H9 (cell line): ENCODE data around the gene ZGRF1. TPM values are rescaled to one million over a fixed set of nuclear protein-coding genes. Genes with fewer than 3 reads are reported as not detected.

Experiments
- DNase-seq: peaks from one replicate; pipeline ENCODE4 v3.0.0-alpha.2; 2017
- H2AFZ ChIP-seq: one replicate; pipeline ENCODE4 v1.6.1; 2013; ENCODE audit warnings: mild to moderate bottlenecking, low read length, control low read depth, moderate library complexity
- H2AK5ac ChIP-seq: 2 replicates; pipeline ENCODE4 v1.6.1; 2013; ENCODE audit warnings: low read length, control low read depth, mixed read lengths; ENCODE audit not compliant: insufficient read length
- H2BK120ac ChIP-seq: one replicate; pipeline ENCODE4 v1.6.1; 2013; ENCODE audit warnings: low read depth, mild to moderate bottlenecking, low read length, control low read depth, inconsistent platforms; ENCODE audit not compliant: poor library complexity, severe bottlenecking
- H2BK12ac ChIP-seq: 2 replicates; pipeline ENCODE4 v1.6.1; 2013; ENCODE audit warnings: low read length, control low read depth, mixed read lengths, low read depth; ENCODE audit not compliant: insufficient read length
- H2BK15ac ChIP-seq: 2 replicates; pipeline ENCODE4 v1.6.1; 2013; ENCODE audit warnings: low read depth, low read length, control low read depth
- H2BK20ac ChIP-seq: one replicate; pipeline ENCODE4 v1.6.1; 2013; ENCODE audit warnings: low read depth, mild to moderate bottlenecking, low read length, control low read depth, inconsistent platforms; ENCODE audit not compliant: poor library complexity, severe bottlenecking
- H2BK5ac ChIP-seq: 2 replicates; pipeline ENCODE4 v1.6.1; 2013; ENCODE audit warnings: low read length, control low read depth, mixed read lengths; ENCODE audit not compliant: insufficient read length
- H3K14ac ChIP-seq: 2 replicates; pipeline ENCODE4 v1.6.1; 2013; ENCODE audit warnings: low read length, control low read depth; ENCODE audit not compliant: insufficient read depth
- H3K18ac ChIP-seq: 2 replicates; pipeline ENCODE4 v1.6.1; 2013; ENCODE audit warnings: low read depth, mild to moderate bottlenecking, mixed read lengths, low read length, control low read depth; ENCODE audit not compliant: insufficient read length
- H3K23ac ChIP-seq: 2 replicates; pipeline ENCODE4 v1.6.1; 2013; ENCODE audit warnings: low read length, control low read depth, mixed read lengths, low read depth; ENCODE audit not compliant: insufficient read length
- H3K23me2 ChIP-seq: 2 replicates; pipeline ENCODE4 v1.6.1; 2013; ENCODE audit warnings: low read depth, mild to moderate bottlenecking, mixed read lengths, low read length, control low read depth; ENCODE audit not compliant: insufficient read length, poor library complexity, severe bottlenecking
- H3K27ac ChIP-seq: 2 replicates; pipeline ENCODE4 v1.5.1; 2013; ENCODE audit warnings: low read length, control low read depth, mixed read lengths, low read depth; ENCODE audit not compliant: insufficient read length
- H3K27me3 ChIP-seq: 2 replicates; pipeline ENCODE4 v1.6.1; 2013; ENCODE audit warnings: low read length, control low read depth, inconsistent platforms; ENCODE audit not compliant: insufficient read depth
- H3K4ac ChIP-seq: 2 replicates; pipeline ENCODE4 v1.6.1; 2013; ENCODE audit warnings: low read depth, mild to moderate bottlenecking, control low read depth, inconsistent platforms, low read length, moderate library complexity
- H3K4me1 ChIP-seq: 2 replicates; pipeline ENCODE4 v1.6.1; 2013; ENCODE audit warnings: low read length, control low read depth, inconsistent platforms; ENCODE audit not compliant: insufficient read depth
- H3K4me2 ChIP-seq: 2 replicates; pipeline ENCODE4 v1.6.1; 2013; ENCODE audit warnings: low read length, control low read depth, mixed read lengths; ENCODE audit not compliant: insufficient read length, insufficient read depth
- H3K56ac ChIP-seq: 2 replicates; pipeline ENCODE4 v1.6.1; 2013; ENCODE audit warnings: low read depth, mild to moderate bottlenecking, mixed read lengths, low read length, control low read depth; ENCODE audit not compliant: insufficient read length
- H3K79me1 ChIP-seq: 2 replicates; pipeline ENCODE4 v1.6.1; 2013; ENCODE audit warnings: low read depth, mild to moderate bottlenecking, moderate library complexity, low read length, control low read depth, inconsistent platforms; ENCODE audit not compliant: insufficient read depth, poor library complexity, severe bottlenecking
- H3K79me2 ChIP-seq: 2 replicates; pipeline ENCODE4 v1.6.1; 2013; ENCODE audit warnings: low read length, control low read depth, inconsistent platforms; ENCODE audit not compliant: insufficient read depth
- H3K9ac ChIP-seq: 2 replicates; pipeline ENCODE4 v1.6.1; 2013; ENCODE audit warnings: low read length, control low read depth, mixed read lengths; ENCODE audit not compliant: insufficient read length; ENCODE audit errors: extremely low read depth
- H3K9me3 ChIP-seq: one replicate; pipeline ENCODE4 v1.6.1; 2013; ENCODE audit warnings: low read depth, low read length, inconsistent platforms; ENCODE audit not compliant: control insufficient read depth
- H3T11ph ChIP-seq: one replicate; pipeline ENCODE4 v1.6.1; 2013; ENCODE audit warnings: mild to moderate bottlenecking, low read length, control low read depth, inconsistent platforms
- H4K20me1 ChIP-seq: one replicate; pipeline ENCODE4 v1.6.1; 2013; ENCODE audit not compliant: control insufficient read depth, insufficient read length, insufficient read depth
- H4K5ac ChIP-seq: 2 replicates; pipeline ENCODE4 v1.6.1; 2013; ENCODE audit warnings: low read depth, mild to moderate bottlenecking, mixed read lengths, low read length, control low read depth; ENCODE audit not compliant: insufficient read length
- H4K8ac ChIP-seq: replicated peaks from 2 replicates; pipeline ENCODE4 v1.6.1; 2013; ENCODE audit warnings: low read length, control low read depth, mixed read lengths, low read depth; ENCODE audit not compliant: insufficient read length
- H4K91ac ChIP-seq: 2 replicates; pipeline ENCODE4 v1.6.1; 2013; ENCODE audit warnings: low read depth, mild to moderate bottlenecking, moderate library complexity, mixed read lengths, low read length, control low read depth; ENCODE audit not compliant: insufficient read length
- H3K27ac Mint-ChIP-seq, 3 experiments: 2 replicates in 2 of 3; 3 replicates in 1 of 3; pipeline ENCODE4 v1.8.0; 2020 to 2021; ENCODE audit warnings: mixed read lengths in 3 of 3, mild to moderate bottlenecking in 1 of 3, moderate library complexity in 1 of 3
- H3K27me3 Mint-ChIP-seq: 2 replicates; pipeline ENCODE4 v1.8.0; 2021; ENCODE audit warnings: low read depth, mild to moderate bottlenecking, moderate library complexity, mixed read lengths
- H3K36me3 Mint-ChIP-seq, 3 experiments: 2 replicates in 2 of 3; 3 replicates in 1 of 3; pipeline ENCODE4 v1.8.0; 2020 to 2021; ENCODE audit warnings: low read depth in 3 of 3, mixed read lengths in 3 of 3; ENCODE audit not compliant: insufficient read depth in 1 of 3
- H3K4me1 Mint-ChIP-seq, 2 experiments: 2 replicates each; pipeline ENCODE4 v1.8.0; 2020; ENCODE audit warnings: mixed read lengths in 2 of 2
- H3K4me3 Mint-ChIP-seq, 2 experiments: 2 replicates in 1 of 2; 3 replicates in 1 of 2; pipeline ENCODE4 v1.8.0; 2020 to 2021; ENCODE audit warnings: mild to moderate bottlenecking in 2 of 2, mixed read lengths in 2 of 2, moderate library complexity in 1 of 2
- H3K9me3 Mint-ChIP-seq, 2 experiments: 2 replicates in 1 of 2; 3 replicates in 1 of 2; pipeline ENCODE4 v1.8.0; 2020; ENCODE audit warnings: mild to moderate bottlenecking in 2 of 2, mixed read lengths in 2 of 2, moderate library complexity in 1 of 2
- WGBS: extraction: QIAGEN DNeasy Blood & Tissue Kit; methylation state at CpG from one replicate; pipeline ENCODE4 v1.1.7; 2013; ENCODE audit warnings: missing lambda C conversion rate, low lambda C conversion rate, mixed read lengths; ENCODE audit not compliant: insufficient read length; ENCODE audit errors: extremely low coverage; 5-methylcytosine and 5-hydroxymethylcytosine counted together
- total RNA-seq: library from RNA; stranded (reverse); gene quantifications from 2 replicates; pipeline ENCODE4 v1.2.1, GENCODE V29; 2021
- TF ChIP-seq, protein P1 (sequence below): fragments of 200-600 bp; sonication (generic); conservative IDR thresholded peaks from 3 replicates; pipeline ENCODE4 v1.8.0; 2021; ENCODE audit warnings: antibody characterized with exemption, mild to moderate bottlenecking

Gene ZGRF1
- total RNA-seq, 1 experiment from 2014 or later: 38.3 TPM

DNA sequence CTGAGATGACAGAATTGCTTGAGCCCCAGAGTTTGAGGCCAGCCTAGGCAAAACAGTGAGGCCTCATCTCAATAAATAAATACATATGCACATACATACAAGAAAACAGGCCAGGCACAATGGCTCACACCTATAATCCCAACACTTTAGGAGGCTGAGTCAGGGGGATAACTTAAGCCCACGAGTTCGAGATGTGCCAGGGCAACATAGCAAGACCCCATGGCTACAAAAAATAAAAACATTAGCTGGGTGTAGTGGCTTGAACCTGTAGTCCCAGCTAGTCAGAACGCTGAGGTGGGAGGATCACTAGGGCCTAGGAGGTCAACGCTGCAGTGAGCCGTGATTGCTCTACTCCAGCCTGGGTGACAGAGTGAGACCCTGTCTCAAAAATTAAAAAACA lies 69.2 kb downstream of the ZGRF1 start:
- no peak overlapping the region for H2BK12ac ChIP-seq
- H4K91ac ChIP-seq: no peak overlapping the region
- no peak overlapping the region for H3K27ac Mint-ChIP-seq
- no peak overlapping the region for H3K9ac ChIP-seq
- no peak overlapping the region for H4K8ac ChIP-seq
- H3K4me3 Mint-ChIP-seq: no peak overlapping the region
- H3T11ph ChIP-seq: no peak overlapping the region
- H3K23ac ChIP-seq: no peak overlapping the region
- H3K27me3 Mint-ChIP-seq: no peaks in the 10 kb centered on the region
- no peak overlapping the region for H2AK5ac ChIP-seq
- H4K5ac ChIP-seq: no peak overlapping the region
- H3K4me1 Mint-ChIP-seq: no peaks in the 10 kb centered on the region
- H3K27me3 ChIP-seq: no peaks in the 10 kb centered on the region
- no peak overlapping the region for H2BK15ac ChIP-seq
- DNase-seq: no peak
- H3K4ac ChIP-seq: no peak overlapping the region
- no peak overlapping the region for H2BK20ac ChIP-seq
- no peak overlapping the region for H3K27ac ChIP-seq
- no peaks in the 10 kb centered on the region for H3K9me3 ChIP-seq
- H3K9me3 Mint-ChIP-seq: peaks cover 2 to 3% of the 10 kb centered on the region in 2 experiments; a peak in 3 of 5 replicates
- TF ChIP-seq, protein P1, sequence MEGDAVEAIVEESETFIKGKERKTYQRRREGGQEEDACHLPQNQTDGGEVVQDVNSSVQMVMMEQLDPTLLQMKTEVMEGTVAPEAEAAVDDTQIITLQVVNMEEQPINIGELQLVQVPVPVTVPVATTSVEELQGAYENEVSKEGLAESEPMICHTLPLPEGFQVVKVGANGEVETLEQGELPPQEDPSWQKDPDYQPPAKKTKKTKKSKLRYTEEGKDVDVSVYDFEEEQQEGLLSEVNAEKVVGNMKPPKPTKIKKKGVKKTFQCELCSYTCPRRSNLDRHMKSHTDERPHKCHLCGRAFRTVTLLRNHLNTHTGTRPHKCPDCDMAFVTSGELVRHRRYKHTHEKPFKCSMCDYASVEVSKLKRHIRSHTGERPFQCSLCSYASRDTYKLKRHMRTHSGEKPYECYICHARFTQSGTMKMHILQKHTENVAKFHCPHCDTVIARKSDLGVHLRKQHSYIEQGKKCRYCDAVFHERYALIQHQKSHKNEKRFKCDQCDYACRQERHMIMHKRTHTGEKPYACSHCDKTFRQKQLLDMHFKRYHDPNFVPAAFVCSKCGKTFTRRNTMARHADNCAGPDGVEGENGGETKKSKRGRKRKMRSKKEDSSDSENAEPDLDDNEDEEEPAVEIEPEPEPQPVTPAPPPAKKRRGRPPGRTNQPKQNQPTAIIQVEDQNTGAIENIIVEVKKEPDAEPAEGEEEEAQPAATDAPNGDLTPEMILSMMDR: no peak
- peaks cover 12 to 33% (median 19%) of the 10 kb centered on the region in 3 experiments; a peak in 6 of 7 replicates for H3K36me3 Mint-ChIP-seq
- no CpG with 5 or more reads among the region's 5 CpGs for WGBS
- no peak overlapping the region for H3K4me2 ChIP-seq
- no peaks in the 10 kb centered on the region for H4K20me1 ChIP-seq
- H3K4me1 ChIP-seq: no peaks in the 10 kb centered on the region
- no peak overlapping the region for H3K56ac ChIP-seq
- no peaks in the 10 kb centered on the region for H3K23me2 ChIP-seq
- H3K79me1 ChIP-seq: no peaks in the 10 kb centered on the region
- H2BK5ac ChIP-seq: no peak overlapping the region
- H3K14ac ChIP-seq: no peak overlapping the region
- H3K18ac ChIP-seq: no peak overlapping the region
- H3K79me2 ChIP-seq: no peaks in the 10 kb centered on the region
- no peak overlapping the region for H2BK120ac ChIP-seq
- no peak overlapping the region for H2AFZ ChIP-seq
